Measurements from ENCODE around the gene RTCA.
"Not testable (repeated sequence)": the region's sequence is repeated elsewhere in the genome, so short reads cannot be mapped to it uniquely, and the experiment has no call there.

The RTCA gene

DNA sequence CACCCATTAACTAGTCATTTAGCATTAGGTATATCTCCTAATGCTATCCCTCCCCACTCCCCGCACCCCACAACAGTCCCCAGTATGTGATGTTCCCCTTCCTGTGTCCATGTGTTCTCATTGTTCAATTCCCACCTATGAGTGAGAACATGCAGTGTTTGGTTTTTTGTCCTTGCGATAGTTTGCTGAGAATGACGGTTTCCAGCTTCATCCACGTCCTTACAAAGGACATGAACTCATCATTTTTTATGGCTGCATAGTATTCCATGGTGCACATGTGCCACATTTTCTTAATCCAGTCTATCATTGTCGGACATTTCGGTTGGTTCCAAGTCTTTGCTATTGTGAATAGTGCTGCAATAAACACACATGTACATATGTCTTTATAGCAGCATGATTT, 7.6 kb upstream of the RTCA start:
- DNase-seq (ENCODE audit: low read depth in 3 of 3) = not testable (repeated sequence)

DNA sequence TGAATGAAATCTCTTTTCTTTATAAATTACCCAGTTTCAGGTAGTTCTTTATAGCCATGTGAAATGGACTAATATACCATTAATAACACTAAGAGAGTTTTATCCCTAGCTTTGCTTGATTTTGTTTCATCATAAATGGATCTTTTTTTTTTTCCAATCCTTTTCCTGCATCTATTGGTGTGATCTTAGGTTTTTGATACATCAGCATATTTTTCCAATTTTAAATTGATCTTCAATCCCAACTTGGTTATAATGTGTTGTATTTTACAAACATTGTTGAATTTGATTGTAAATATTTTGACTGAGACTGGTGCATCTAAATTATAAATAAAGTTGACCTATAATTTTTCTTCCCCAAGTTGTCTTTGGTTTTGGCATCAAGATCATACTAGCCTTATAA, 4.3 kb upstream of the RTCA start:
- DNase-seq (ENCODE audit: low read depth in 3 of 3) = no peak

DNA sequence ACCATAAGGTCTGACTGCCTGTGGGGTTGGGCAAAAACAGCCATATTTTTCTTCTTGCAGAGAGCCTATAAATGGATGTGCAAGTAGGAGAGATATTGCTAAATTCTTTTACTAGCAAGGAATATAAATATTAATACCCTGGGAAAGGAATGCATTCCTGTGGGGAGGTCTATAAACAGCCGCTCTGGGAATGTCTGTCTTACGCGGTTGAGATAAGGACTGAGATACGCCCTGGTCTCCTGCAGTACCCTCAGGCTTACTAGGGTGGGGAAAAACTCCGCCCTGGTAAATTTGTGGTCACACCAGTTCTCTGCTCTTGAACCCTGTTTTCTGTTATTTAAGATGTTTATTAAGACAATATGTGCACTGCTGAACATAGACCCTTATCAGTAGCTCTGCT, 1.9 kb upstream of the RTCA start:
- not testable (repeated sequence) for DNase-seq (ENCODE audit: low read depth in 3 of 3)

DNA sequence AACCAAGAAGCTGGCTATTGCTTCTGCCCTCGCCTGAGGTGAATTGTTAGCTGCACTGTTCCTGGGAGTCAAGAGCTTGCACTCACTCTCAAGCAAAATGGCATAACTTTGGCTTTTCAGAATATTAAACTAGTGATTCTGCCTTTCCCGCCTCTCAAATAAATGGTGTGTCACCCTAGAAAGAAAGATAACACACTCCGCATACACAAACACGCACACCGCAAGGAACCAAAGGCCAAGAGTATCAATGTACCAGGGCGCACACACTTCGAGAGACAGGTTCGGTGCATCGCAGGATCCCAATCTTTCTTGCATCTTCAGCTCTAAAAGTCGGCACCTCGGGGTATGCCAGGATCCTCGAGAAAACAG, 470 bp upstream of the RTCA start:
- no peak for DNase-seq (ENCODE audit: low read depth in 3 of 3)

DNA sequence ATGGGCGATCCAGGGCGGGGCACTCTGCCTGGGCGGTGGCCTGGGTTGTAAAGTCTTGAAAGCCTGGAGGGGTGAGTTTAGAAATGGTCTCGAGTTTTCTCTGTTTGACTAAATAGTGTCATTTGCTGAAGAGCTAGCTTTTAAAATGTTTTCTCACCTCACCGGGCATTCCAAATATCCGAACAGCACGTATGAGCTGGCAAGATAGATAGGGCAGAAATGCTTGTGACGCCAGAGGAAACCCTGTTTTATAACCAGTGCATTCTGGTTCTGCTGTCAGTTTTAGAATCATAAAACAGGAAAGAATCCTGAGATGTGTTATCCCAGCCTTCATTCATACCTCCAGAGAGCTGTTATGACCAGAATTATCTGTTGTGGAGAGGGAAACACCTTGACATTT, 725 bp downstream of the RTCA start:
- no peak for DNase-seq (ENCODE audit: low read depth in 3 of 3)

DNA sequence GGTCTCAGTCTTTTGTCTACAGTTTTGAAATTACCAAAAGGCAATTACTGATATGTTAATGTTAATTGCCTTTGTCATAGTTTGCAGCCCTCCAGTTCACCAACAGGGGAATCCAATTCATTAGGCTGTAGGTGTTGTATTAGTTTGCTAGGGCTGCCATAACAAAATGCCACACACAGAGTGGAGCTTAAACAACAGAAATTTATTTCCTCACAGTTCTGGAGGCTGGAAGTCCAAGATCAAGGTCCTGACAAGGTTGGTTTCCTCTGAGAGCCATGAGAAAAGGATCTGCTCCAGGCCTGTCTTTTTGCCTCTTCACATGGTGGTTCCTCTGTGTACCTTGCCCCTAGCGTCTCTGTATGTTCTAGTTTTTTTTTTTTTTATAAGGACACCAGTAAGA, 1.3 kb downstream of the RTCA start:
- no peak for DNase-seq (ENCODE audit: low read depth in 3 of 3)

DNA sequence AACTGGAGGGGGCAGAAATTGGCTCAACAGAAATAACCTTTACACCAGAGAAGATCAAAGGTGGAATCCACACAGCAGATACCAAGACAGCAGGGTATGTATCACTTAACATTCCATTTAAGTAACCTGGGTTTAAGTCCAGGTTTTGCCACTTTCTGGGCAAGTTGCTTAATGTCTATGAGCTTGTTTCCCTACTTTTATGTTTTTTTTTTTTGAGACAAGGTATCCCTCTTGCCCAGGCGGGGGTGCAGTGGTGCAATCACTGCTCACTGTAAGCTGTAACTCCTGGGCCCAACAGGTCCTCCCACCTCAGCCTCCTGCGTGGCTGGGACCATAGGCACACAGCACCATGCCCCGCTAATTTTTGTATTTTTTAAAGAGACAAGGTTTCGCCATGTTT, 2.2 kb downstream of the RTCA start:
- no peak for DNase-seq (ENCODE audit: low read depth in 3 of 3)

DNA sequence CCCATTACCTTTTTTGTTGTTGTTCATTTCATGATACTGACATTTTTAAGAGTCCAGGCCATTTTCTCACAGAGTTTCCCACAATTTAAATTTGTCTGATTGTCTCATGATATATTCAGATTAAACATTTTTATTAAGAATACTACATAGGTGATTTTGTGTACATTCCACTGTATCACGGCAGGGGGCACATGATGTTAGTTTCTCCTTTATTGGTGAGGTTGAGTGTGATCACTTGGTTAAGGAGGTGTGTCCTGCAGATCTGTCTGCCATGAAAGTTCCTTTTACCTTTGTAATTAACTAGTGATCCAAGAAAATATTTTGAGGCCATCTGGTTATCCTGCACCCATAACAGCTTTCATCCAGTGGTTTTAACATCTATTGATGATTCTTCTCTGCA, 11.8 kb downstream of the RTCA start:
- no peak for DNase-seq (ENCODE audit: low read depth in 3 of 3)

DNA sequence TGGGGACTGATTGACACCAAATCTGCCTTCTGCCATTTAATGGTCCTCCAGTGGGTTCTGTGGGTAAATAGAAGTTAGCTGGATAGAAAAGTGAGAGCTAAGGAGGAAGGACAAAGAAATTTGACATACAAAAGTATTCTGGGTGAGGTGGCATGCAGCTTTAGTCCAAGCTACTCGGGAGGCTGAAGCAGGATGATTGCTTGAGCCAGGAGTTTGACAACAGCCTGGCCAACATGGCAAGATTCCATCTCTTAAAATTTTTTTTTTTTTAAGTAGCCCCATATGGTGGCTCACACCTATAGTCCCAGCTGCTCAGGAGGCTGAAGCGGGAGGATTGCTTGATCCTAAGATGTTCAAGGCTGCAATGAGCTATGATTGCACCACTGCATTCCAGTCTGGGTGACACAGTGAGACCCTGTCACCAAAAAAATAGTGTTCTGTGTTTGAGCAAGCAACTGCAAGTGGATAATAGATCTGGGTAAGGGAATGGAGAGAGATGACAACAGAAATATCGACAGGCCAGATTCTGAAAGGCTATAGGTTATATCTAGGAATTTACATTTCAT, 13.4 kb downstream of the RTCA start:
- no peak for DNase-seq (ENCODE audit: low read depth in 3 of 3)

DNA sequence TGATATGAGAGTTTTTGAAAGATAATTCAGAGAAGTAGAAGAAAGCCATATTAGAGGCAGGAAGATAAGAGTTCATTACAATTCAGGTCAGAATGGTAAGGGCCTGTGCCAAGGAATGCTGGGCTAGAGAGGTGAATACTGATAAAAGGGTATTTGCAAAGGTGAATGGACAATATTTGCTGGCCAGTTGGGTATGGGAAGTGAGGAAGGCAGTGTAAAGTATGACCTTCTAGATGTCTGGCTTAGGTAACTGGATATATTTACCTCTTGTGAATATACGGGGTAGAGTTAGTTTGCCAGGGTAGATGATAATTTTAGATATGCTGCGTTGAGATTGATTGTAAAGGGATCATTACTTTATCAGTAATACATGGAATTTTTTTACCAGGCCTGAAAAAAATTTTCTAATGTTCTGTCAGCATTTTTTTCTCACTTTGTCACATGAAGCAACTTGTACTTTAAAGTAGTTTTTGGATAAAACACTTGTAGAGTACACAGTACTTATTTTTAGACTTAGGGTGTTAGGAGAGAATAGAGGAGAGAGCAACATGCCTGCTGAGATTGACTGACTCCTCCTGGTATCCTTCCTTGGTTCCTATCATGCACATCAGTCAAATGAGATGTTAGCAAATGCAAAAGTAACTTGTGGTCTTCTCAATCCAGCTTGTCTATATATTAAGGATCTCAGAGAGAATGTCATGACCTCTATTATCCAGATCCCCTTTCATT, 14.1 kb downstream of the RTCA start:
- no peak for DNase-seq (ENCODE audit: low read depth in 3 of 3)

DNA sequence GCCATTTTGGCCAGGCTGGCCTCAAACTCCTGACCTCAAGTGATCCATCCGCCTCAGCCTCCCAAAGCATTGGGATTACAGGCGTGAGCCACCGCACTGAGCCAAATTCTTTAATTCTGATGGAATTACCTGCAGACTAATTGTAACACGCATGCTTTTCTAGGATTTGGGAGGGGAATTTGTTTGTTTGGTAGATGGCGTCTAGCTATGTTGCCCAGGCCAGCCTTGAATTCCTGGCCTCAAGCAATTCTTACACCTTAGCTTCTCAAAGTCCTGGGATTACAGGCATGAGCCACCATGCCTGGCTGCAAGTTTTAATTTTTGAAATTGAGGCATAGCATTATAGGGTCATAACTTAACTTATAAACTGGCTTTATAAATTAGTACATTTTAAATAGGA, 18.6 kb downstream of the RTCA start:
- DNase-seq (ENCODE audit: low read depth in 3 of 3) = no peak

DNA sequence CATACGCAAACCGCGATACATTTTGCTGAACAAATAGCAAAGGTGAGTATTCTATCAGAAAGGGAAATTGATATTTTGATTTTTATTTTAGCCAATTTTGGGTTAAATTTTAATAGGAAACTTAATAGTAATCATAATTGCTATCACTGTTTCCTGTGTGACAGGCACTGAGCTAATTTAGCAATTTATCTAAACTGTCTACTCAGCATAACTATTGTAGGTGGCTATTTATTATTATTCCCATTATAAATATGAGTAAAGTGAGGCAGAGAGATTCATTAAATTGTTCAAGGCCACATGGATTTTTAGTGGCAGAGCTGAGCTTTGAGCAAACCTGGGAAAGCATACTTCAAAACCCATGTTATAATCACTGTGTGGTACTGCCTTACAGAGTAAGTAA, 21.1 kb downstream of the RTCA start:
- DNase-seq (ENCODE audit: low read depth in 3 of 3) = no peak

DNA sequence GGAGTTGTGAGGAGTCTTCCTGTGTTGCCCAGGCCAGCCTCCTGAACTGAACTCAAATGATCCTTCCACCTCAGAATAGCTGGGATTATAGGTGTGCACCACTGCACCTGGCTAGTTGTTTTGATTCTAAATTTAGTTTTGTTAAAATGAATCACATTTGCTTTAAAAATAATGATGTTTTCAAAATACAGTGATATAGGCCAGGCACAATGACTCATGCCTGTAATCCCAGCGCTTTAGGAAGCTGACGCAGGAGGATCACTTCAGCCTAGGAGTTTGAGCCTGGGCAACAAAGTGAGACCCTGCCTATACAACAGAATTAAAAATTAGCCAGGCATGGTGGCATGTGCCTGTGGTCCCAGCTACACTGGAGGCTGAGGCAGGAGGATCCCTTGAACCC, 24.3 kb downstream of the RTCA start:
- DNase-seq (ENCODE audit: low read depth in 3 of 3) = no peak

DNA sequence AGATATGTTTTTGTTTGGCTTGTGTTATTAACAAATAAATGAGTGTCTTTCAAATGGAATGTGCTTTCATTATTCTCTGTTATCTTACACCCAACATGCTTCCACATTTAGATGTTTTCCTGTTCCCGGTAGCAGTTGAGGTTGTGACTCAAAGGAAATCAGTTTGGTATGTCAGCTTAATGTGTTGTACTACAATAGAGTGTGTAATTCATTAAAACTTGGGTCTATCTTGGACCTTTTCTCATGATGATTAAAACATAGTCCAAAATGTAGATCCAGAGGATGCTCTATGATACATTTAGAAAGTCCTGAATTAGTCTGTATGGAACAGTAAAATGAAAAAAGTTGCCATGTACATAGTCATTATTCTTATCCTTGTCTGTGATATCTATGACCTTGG, 26.7 kb downstream of the RTCA start:
- DNase-seq (ENCODE audit: low read depth in 3 of 3) = no peak

DNA sequence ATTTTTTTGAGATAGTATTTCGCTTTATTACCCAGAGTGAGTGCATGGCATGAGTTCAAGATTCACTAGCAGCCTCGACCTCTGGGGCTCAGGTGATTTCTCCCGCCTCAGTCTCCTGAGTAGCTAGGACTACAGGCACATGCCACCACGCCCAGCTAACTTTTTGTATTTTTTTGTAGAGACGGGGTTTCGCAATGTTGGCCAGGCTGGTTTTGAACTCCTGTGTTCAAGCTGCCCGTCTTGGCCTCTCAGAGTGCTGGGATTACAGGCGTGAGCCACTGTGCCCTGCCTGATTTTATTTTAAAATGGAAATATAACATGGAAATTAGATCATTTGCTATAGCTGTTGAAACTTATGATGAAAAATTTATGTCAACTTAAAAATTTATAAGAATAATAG, 30.1 kb downstream of the RTCA start:
- no peak for DNase-seq (ENCODE audit: low read depth in 3 of 3)

DNA sequence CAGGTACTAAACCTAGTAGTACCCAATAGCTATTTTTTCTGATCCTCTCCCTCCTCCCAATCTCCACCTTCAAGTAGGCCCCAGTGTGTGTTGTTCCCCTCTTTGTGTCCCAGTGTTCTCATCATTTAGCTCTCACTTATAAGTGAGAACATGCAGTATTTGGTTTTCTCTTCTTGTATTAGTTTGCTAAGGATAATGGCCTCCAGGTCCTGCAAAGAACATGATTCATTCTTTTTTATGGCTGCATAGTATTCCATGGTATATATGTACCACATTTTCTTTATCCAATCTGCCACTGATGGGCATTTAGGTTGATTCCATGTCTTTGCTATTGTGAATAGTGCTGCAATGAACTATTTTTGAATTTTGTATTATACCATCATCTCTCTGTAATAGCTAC, 31.0 kb downstream of the RTCA start:
- DNase-seq (ENCODE audit: low read depth in 3 of 3) = not testable (repeated sequence)

DNA sequence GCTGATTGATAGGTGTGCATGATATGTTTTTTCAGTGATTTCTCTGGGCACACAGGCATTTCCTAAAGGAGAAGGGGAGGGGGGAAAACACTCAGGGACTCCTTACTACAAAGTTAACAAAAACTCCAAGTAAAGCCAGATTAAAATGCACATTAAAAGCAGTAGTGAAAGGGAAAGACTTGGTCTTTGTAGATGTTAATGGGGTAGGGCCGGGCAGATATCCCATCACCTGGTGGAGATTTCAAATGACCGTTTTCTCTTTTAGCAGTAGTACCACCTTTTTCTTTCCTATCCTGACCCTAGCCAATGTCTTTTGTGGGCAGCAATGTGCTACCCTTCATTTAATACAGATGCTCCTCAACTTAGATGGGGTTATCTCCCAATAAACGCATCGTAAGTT, 32.5 kb downstream of the RTCA start:
- no peak for DNase-seq (ENCODE audit: low read depth in 3 of 3)

DNA sequence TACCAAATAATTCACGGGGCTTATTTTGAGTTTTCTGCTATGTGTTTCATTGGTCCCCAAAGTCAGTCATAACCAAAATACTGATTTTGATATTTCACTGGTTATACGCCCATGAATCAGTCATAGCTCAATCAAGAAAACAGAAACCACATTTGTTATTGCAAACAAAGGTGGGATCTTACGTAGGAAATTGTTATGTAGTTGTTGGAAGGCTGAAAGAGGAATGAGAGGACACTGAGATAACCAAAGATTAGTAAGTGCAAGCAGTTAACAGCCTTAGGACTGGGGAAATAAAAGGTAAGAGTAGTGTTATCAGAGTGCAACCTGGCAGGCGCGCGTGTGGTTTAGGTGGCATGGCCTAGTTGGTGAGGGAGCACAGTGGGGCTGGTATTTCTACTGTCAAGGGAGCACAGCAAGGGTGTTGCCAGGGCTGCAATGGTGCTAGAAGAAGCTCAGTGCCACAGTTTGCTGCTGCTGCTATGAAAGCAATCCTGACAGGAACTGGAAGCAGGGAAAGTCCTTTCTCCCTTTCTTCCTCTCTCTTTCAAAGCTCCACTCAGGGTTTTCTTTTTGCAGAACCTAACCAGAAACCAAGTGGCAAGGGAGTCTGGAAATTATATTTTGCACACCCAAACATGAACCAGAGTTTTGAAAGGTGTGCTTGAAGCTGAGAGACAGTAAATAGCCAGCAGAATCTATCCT, 33.7 kb downstream of the RTCA start:
- no peak for DNase-seq (ENCODE audit: low read depth in 3 of 3)

DNA sequence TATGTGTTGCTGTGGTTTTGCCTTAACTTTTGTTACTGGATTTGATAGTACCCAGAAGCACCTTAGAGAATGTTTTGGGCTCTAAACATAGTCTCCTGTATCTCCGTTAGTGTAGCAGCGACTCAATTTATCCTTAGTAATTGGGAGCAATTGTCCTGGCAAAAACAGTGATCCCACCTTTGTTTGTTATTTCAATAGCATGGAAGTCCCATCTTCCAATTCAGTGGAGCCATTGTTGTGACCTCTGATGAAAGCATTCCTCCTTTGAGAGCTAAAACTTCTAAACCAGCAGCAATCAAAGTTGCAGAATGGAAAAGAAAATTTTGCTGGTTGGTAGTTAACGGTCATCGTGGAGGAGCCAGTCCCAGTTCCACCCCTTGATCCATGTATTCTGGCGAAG, 34.7 kb downstream of the RTCA start:
- DNase-seq (ENCODE audit: low read depth in 3 of 3) = no peak

DNA sequence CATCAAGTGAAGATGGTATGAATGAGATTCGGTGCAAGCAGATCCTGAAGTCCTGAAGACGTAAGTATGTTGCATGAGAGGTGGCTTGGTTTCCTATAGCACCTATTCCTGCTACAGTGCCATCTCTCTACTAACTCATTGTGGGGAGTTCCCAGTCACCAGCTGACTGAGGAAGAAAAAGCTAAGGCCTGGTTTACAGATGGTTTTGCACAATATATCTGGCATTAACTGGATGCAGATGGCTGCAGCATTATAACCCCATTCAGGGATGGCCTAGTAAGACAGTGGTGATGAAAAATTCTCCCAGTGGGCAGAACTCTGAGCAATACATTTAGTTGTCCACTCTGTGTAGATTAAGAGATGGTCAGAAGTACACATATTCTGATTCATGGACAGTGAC, 36.7 kb downstream of the RTCA start:
- no peak for DNase-seq (ENCODE audit: low read depth in 3 of 3)

DNA sequence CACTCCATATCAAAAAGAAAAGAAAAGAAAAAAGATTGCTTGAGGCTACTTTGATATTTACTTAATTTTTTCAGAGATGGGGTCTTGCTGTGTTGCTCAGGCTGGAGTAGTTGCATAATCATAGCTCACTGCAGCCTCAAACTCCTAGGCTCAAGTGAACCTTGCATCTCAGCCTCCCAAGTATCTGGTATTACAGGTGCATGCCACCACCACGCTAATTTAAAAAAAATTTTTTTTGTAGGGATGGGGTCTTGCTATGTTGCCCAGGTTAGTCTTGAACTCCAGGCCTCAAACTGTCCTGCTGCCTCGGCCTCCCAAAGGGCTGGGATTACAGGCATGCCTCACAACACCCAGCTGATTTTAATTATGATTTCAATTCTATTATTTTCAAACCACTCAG, 38.2 kb downstream of the RTCA start:
- no peak for DNase-seq (ENCODE audit: low read depth in 3 of 3)

DNA sequence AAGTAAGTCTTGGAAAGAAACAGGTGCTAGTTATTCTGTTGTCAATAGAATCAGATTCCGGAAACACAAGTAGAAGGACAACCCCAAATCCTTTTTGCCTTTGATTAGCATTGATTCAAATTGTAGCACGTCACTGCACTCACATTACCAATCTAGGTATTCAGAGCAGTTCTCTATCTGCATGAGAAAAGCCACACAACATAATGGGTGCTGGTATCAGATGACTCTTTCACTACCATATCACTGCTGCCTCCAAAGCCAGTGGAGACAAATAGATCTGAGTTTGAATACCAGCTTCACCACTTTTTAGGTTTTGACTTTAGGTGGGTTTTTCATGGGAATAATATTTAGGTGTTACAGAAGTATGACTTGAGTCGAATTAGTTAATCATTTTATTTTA, 38.9 kb downstream of the RTCA start:
- no peak for DNase-seq (ENCODE audit: low read depth in 3 of 3)

DNA sequence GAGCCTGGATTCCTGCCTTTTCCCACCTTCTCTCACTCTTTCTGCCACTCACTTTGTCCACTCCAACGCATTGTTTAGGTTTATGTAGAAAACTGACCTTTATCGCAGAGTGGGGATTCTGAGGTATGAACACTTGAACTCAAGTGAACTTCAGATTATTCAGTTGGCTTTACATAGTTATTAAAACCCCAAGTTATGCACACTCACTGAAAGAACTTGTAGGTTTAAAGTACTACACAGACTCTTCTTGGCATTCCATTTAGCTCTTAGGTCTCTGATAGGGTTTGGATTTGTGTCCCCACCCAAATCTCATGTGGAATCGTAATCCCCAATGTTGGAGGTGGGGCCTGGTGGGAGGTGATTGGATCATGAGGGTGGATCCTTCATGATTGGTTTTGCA, 39.9 kb downstream of the RTCA start:
- DNase-seq (ENCODE audit: low read depth in 3 of 3) = no peak

Measured in stimulated activated CD4-positive, alpha-beta T cell treated with anti-CD3 and anti-CD28 coated beads, TNF-alpha, amount 100 ng/mL, for 48 hours (primary cell).